Right atrium auricular region (tissue), 2 donors: Measurements from ENCODE around the gene MYO1E. TPM values are rescaled to one million over a fixed set of nuclear protein-coding genes. Genes with fewer than 3 reads are reported as not detected.

Experiments used
- DNase-seq: peaks from one replicate; pipeline ENCODE4 v3.0.0-alpha.2; 2019; ENCODE audit warnings: low spot score
- H3K27ac ChIP-seq, 2 donors: fragments of 200-600 bp; sonication (generic); 1 replicate in 1 of 2; 2 replicates in 1 of 2; pipeline ENCODE4 v1.5.1; 2016 to 2019
- H3K27me3 ChIP-seq, 2 donors: fragments of 200-600 bp; sonication (generic); one replicate each; pipeline versions ENCODE4 v1.5.1 to v1.6.0; 2017 to 2019
- H3K36me3 ChIP-seq: fragments of 200-600 bp; sonication (generic); one replicate; pipeline ENCODE4 v1.5.1; 2016
- H3K4me1 ChIP-seq, 2 donors: fragments of 200-600 bp; sonication (generic); one replicate each; pipeline versions ENCODE4 v1.5.1 to v1.6.0; 2017 to 2019
- H3K4me3 ChIP-seq, 2 donors: fragments of 200-600 bp; sonication (generic); 1 replicate in 1 of 2; 2 replicates in 1 of 2; pipeline ENCODE4 v1.5.1; 2017 to 2019; ENCODE audit warnings: mild to moderate bottlenecking in 1 of 2, moderate library complexity in 1 of 2
- H3K9me3 ChIP-seq, 2 donors: fragments of 200-600 bp; sonication (generic); one replicate each; pipeline ENCODE4 v1.5.1; 2019
- CTCF ChIP-seq, 2 donors: fragments of 200-600 bp; sonication (generic); IDR thresholded peaks; one replicate each; pipeline ENCODE4 v1.5.1; 2019; ENCODE audit warnings: antibody characterized with exemption in 2 of 2
- total RNA-seq, 2 donors: library from RNA; depleted of rRNA; stranded (reverse); fragments of >200 nt; gene quantifications; one replicate each; pipeline ENCODE4 v1.1.0, GENCODE V29; 2016

Gene MYO1E
- total RNA-seq, 2 donors from 2014 or later = 9.6 to 17.2 TPM

- Histone ChIP-seq H3K27ac (no peak overlapping the region), H3K9me3 (no peaks in the 10 kb centered on the region), H3K27me3 (no peaks in the 10 kb centered on the region), H3K4me3 (no peak overlapping the region), H3K4me1 (peaks cover 0 to 15% of the 10 kb centered on the region in 2 donors), H3K36me3 (no peaks in the 10 kb centered on the region)
- no peak for TF ChIP-seq CTCF (IDR thresholded peaks at IDR 0.05)
- DNase-seq = no peak
Observed at GRCh38 chr15:59332009-59332408, 40.7 kb downstream of the MYO1E start.

- H3K9me3 ChIP-seq = no peaks in the 10 kb centered on the region
- no peak overlapping the region for H3K4me3 ChIP-seq
- no peak overlapping the region for H3K27ac ChIP-seq
- no peak for TF ChIP-seq CTCF (IDR thresholded peaks at IDR 0.05)
- peaks cover 0 to 15% of the 10 kb centered on the region in 2 donors for H3K4me1 ChIP-seq
- no peaks in the 10 kb centered on the region for H3K27me3 ChIP-seq
- no peak for DNase-seq
- no peaks in the 10 kb centered on the region for H3K36me3 ChIP-seq
Observed at GRCh38 chr15:59330649-59331048, 42.0 kb downstream of the MYO1E start.

GRCh38 chr15:59329570-59330350, 42.9 kb downstream of the MYO1E start:
- peaks cover 0 to 15% of the 10 kb centered on the region in 2 donors for H3K4me1 ChIP-seq

GRCh38 chr15:59329091-59329490, 43.6 kb downstream of the MYO1E start:
- H3K27me3 ChIP-seq = no peaks in the 10 kb centered on the region
- no peak overlapping the region for H3K4me3 ChIP-seq
- H3K9me3 ChIP-seq = no peaks in the 10 kb centered on the region
- H3K4me1 ChIP-seq = peaks cover 0 to 15% of the 10 kb centered on the region in 2 donors
- H3K27ac ChIP-seq = no peak overlapping the region
- H3K36me3 ChIP-seq = no peaks in the 10 kb centered on the region
- DNase-seq = no peak
- TF ChIP-seq CTCF (IDR thresholded peaks at IDR 0.05) = no peak

More at GRCh38 chr15:59329570-59330350, 42.9 kb downstream of the MYO1E start:
- DNase-seq = no peak
- TF ChIP-seq CTCF (IDR thresholded peaks at IDR 0.05) = no peak
- Histone ChIP-seq H3K9me3 (no peaks in the 10 kb centered on the region), H3K36me3 (no peaks in the 10 kb centered on the region), H3K27ac (no peak overlapping the region), H3K4me3 (no peak overlapping the region), H3K27me3 (no peaks in the 10 kb centered on the region)

GRCh38 chr15:59327942-59328341, 44.7 kb downstream of the MYO1E start:
- Histone ChIP-seq H3K4me3 (no peak overlapping the region), H3K36me3 (no peaks in the 10 kb centered on the region), H3K9me3 (no peaks in the 10 kb centered on the region), H3K4me1 (peaks cover 0 to 15% of the 10 kb centered on the region in 2 donors), H3K27me3 (no peaks in the 10 kb centered on the region), H3K27ac (no peak overlapping the region)
- no peak for DNase-seq
- no peak for TF ChIP-seq CTCF (IDR thresholded peaks at IDR 0.05)

- H3K27ac ChIP-seq = no peak overlapping the region
- H3K27me3 ChIP-seq = no peaks in the 10 kb centered on the region
- TF ChIP-seq CTCF (IDR thresholded peaks at IDR 0.05) = no peak
- DNase-seq = no peak
- H3K4me3 ChIP-seq = no peak overlapping the region
- H3K9me3 ChIP-seq = no peaks in the 10 kb centered on the region
- H3K4me1 ChIP-seq = peaks cover 0 to 15% of the 10 kb centered on the region in 2 donors
- H3K36me3 ChIP-seq = no peaks in the 10 kb centered on the region
Observed at GRCh38 chr15:59326856-59327255, 45.8 kb downstream of the MYO1E start.
